ENCODE data around the gene TNFSF12. TPM values are rescaled to one million over a fixed set of nuclear protein-coding genes. Genes with fewer than 3 reads are reported as not detected.

The TNFSF12 gene
- total RNA-seq, 1 experiment from 2014 or later = not detected

DNA sequence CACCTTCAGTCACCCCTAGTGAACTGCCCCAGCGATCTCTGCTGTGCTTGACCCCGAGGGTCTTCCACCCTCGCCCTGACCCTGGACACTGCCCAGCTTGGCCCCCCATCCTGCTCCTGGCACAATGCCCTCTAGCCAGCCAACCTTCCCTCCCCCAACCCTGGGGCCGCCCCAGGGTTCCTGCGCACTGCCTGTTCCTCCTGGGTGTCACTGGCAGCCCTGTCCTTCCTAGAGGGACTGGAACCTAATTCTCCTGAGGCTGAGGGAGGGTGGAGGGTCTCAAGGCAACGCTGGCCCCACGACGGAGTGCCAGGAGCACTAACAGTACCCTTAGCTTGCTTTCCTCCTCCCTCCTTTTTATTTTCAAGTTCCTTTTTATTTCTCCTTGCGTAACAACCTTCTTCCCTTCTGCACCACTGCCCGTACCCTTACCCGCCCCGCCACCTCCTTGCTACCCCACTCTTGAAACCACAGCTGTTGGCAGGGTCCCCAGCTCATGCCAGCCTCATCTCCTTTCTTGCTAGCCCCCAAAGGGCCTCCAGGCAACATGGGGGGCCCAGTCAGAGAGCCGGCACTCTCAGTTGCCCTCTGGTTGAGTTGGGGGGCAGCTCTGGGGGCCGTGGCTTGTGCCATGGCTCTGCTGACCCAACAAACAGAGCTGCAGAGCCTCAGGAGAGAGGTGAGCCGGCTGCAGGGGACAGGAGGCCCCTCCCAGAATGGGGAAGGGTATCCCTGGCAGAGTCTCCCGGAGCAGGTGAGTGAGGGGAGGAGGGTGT is 9.9 kb downstream of the TNFSF12 start, which contains the start of gene TNFSF13:
TSS of gene TNFSF13 (plus strand) at position 207 of the 776 bp plus-strand sequence. CDS start at position 497, 290 bp downstream.
- Mint-ChIP-seq H3K9me3 (ENCODE audit: unreplicated experiment) (no peaks in the 10 kb centered on the region), H3K4me3 (ENCODE audit: unreplicated experiment) (no peak within 1 kb of the TSS), H3K4me1 (ENCODE audit: low read depth, unreplicated experiment) (peaks cover 7% of the 10 kb centered on the region), H3K27me3 (ENCODE audit: insufficient read depth, unreplicated experiment) (no peaks in the 10 kb centered on the region), H3K36me3 (ENCODE audit: insufficient read depth, unreplicated experiment) (peaks cover 26% of the 10 kb centered on the region), H3K27ac (ENCODE audit: unreplicated experiment) (no peak within 1 kb of the TSS)
- CTCF ChIA-PET = interaction anchor here (0.7 kb wide), 1 partner anchor 122 kb away, joined by 3 read pairs; no protein-coding TSS in a partner anchor
- Histone ChIP-seq H3K4me1 (peaks cover 4% of the 10 kb centered on the region; the same call in 1 of the 2 replicates), H3K27me3 (replicated peaks; ENCODE audit: control insufficient read depth, insufficient read depth, low read length) (no peaks in the 10 kb centered on the region), H3K4me3 (ENCODE audit: low read depth, low read length) (no peak within 1 kb of the TSS), H3K36me3 (ENCODE audit: control insufficient read depth, insufficient read depth, low read length) (no peaks in the 10 kb centered on the region), H3K9me3 (no peaks in the 10 kb centered on the region)
- TF ChIP-seq, protein P1, sequence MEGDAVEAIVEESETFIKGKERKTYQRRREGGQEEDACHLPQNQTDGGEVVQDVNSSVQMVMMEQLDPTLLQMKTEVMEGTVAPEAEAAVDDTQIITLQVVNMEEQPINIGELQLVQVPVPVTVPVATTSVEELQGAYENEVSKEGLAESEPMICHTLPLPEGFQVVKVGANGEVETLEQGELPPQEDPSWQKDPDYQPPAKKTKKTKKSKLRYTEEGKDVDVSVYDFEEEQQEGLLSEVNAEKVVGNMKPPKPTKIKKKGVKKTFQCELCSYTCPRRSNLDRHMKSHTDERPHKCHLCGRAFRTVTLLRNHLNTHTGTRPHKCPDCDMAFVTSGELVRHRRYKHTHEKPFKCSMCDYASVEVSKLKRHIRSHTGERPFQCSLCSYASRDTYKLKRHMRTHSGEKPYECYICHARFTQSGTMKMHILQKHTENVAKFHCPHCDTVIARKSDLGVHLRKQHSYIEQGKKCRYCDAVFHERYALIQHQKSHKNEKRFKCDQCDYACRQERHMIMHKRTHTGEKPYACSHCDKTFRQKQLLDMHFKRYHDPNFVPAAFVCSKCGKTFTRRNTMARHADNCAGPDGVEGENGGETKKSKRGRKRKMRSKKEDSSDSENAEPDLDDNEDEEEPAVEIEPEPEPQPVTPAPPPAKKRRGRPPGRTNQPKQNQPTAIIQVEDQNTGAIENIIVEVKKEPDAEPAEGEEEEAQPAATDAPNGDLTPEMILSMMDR (IDR thresholded peaks at IDR 0.05; ENCODE audit: insufficient read depth in 1 of 2, low read depth in 1 of 2, low read length in 1 of 2, severe bottlenecking in 1 of 2, unreplicated experiment in 1 of 2) = no peak
- no TSS peak for BruUV-seq (replicated peaks)
- intact Hi-C loops (cut with micrococcal nuclease; ENCODE audit: unreplicated experiment) = no loop called here
- DNase-seq = no peak
- POLR2A ChIA-PET = no interaction called here

DNA sequence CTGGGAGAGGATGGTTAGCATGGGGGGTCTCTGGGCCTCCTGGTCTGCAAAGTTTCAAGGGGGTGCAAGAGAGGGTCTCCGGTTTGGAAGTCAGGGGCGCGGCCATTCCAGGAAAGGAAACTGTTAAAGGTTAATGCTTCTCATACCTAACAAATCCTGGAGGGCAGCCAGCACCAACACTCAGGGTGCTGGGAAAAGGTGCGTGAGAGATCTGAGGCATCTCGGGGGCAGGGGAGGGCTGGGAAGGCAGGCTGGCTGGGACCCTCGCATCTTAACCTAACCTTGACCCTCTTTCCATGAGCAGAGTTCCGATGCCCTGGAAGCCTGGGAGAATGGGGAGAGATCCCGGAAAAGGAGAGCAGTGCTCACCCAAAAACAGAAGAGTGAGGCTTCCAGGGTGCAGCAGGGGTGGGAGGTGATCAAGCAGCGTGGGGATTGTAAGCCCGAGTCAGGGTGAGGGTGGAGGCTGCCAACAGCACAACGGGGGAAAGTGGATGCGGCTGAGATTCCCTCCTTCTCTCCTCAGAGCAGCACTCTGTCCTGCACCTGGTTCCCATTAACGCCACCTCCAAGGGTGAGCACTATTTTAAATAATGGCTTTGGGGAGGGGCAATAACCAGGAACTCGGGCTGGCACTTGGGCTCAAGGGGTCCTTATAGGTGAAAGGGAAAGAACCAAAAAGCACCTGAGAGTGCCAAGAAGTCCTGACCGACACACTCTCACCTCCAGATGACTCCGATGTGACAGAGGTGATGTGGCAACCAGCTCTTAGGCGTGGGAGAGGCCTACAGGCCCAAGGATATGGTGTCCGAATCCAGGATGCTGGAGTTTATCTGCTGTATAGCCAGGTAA is 10.7 kb downstream of the TNFSF12 start:
- ChIA-PET POLR2A (no interaction called here), CTCF (interaction anchor here (1.6 kb wide), 1 partner anchor 123 kb away, joined by 21 read pairs; the partner anchor contains the start of gene TMEM102)
- Mint-ChIP-seq H3K9me3 (ENCODE audit: unreplicated experiment) (no peaks in the 10 kb centered on the region), H3K4me3 (ENCODE audit: unreplicated experiment) (no peak overlapping the region), H3K36me3 (ENCODE audit: insufficient read depth, unreplicated experiment) (peaks cover 28% of the 10 kb centered on the region), H3K27me3 (ENCODE audit: insufficient read depth, unreplicated experiment) (no peaks in the 10 kb centered on the region), H3K4me1 (ENCODE audit: low read depth, unreplicated experiment) (peaks cover 7% of the 10 kb centered on the region), H3K27ac (ENCODE audit: unreplicated experiment) (no peak overlapping the region)
- Histone ChIP-seq H3K9me3 (no peaks in the 10 kb centered on the region), H3K4me3 (ENCODE audit: low read depth, low read length) (no peak overlapping the region), H3K27me3 (replicated peaks; ENCODE audit: control insufficient read depth, insufficient read depth, low read length) (no peaks in the 10 kb centered on the region), H3K4me1 (peaks cover 4% of the 10 kb centered on the region; the same call in 1 of the 2 replicates), H3K36me3 (ENCODE audit: control insufficient read depth, insufficient read depth, low read length) (no peaks in the 10 kb centered on the region)
- intact Hi-C loops (cut with micrococcal nuclease; ENCODE audit: unreplicated experiment) = loop anchor here (2.0 kb wide), 1 partner anchor 203 kb away; no protein-coding TSS in a partner anchor
- BruUV-seq (replicated peaks) = no TSS peak
- DNase-seq = no peak
- TF ChIP-seq, protein P1 (IDR thresholded peaks at IDR 0.05; ENCODE audit: insufficient read depth in 1 of 2, low read depth in 1 of 2, low read length in 1 of 2, severe bottlenecking in 1 of 2, unreplicated experiment in 1 of 2) = no peak

All from Caco-2 (cell line).